H9 (cell line): Measurements from ENCODE around the gene GFM2. TPM values are rescaled to one million over a fixed set of nuclear protein-coding genes. Genes with fewer than 3 reads are reported as not detected.

ENCODE experiments used
- DNase-seq: peaks from one replicate; pipeline ENCODE4 v3.0.0-alpha.2; 2017
- H2AFZ ChIP-seq: one replicate; pipeline ENCODE4 v1.6.1; 2013; ENCODE audit warnings: mild to moderate bottlenecking, low read length, control low read depth, moderate library complexity
- H2AK5ac ChIP-seq: 2 replicates; pipeline ENCODE4 v1.6.1; 2013; ENCODE audit warnings: low read length, control low read depth, mixed read lengths; ENCODE audit not compliant: insufficient read length
- H2BK120ac ChIP-seq: one replicate; pipeline ENCODE4 v1.6.1; 2013; ENCODE audit warnings: low read depth, mild to moderate bottlenecking, low read length, control low read depth, inconsistent platforms; ENCODE audit not compliant: poor library complexity, severe bottlenecking
- H2BK12ac ChIP-seq: 2 replicates; pipeline ENCODE4 v1.6.1; 2013; ENCODE audit warnings: low read length, control low read depth, mixed read lengths, low read depth; ENCODE audit not compliant: insufficient read length
- H2BK15ac ChIP-seq: 2 replicates; pipeline ENCODE4 v1.6.1; 2013; ENCODE audit warnings: low read depth, low read length, control low read depth
- H2BK20ac ChIP-seq: one replicate; pipeline ENCODE4 v1.6.1; 2013; ENCODE audit warnings: low read depth, mild to moderate bottlenecking, low read length, control low read depth, inconsistent platforms; ENCODE audit not compliant: poor library complexity, severe bottlenecking
- H2BK5ac ChIP-seq: 2 replicates; pipeline ENCODE4 v1.6.1; 2013; ENCODE audit warnings: low read length, control low read depth, mixed read lengths; ENCODE audit not compliant: insufficient read length
- H3K14ac ChIP-seq: 2 replicates; pipeline ENCODE4 v1.6.1; 2013; ENCODE audit warnings: low read length, control low read depth; ENCODE audit not compliant: insufficient read depth
- H3K18ac ChIP-seq: 2 replicates; pipeline ENCODE4 v1.6.1; 2013; ENCODE audit warnings: low read depth, mild to moderate bottlenecking, mixed read lengths, low read length, control low read depth; ENCODE audit not compliant: insufficient read length
- H3K23ac ChIP-seq: 2 replicates; pipeline ENCODE4 v1.6.1; 2013; ENCODE audit warnings: low read length, control low read depth, mixed read lengths, low read depth; ENCODE audit not compliant: insufficient read length
- H3K23me2 ChIP-seq: 2 replicates; pipeline ENCODE4 v1.6.1; 2013; ENCODE audit warnings: low read depth, mild to moderate bottlenecking, mixed read lengths, low read length, control low read depth; ENCODE audit not compliant: insufficient read length, poor library complexity, severe bottlenecking
- H3K27ac ChIP-seq: 2 replicates; pipeline ENCODE4 v1.5.1; 2013; ENCODE audit warnings: low read length, control low read depth, mixed read lengths, low read depth; ENCODE audit not compliant: insufficient read length
- H3K27me3 ChIP-seq: 2 replicates; pipeline ENCODE4 v1.6.1; 2013; ENCODE audit warnings: low read length, control low read depth, inconsistent platforms; ENCODE audit not compliant: insufficient read depth
- H3K4ac ChIP-seq: 2 replicates; pipeline ENCODE4 v1.6.1; 2013; ENCODE audit warnings: low read depth, mild to moderate bottlenecking, control low read depth, inconsistent platforms, low read length, moderate library complexity
- H3K4me1 ChIP-seq: 2 replicates; pipeline ENCODE4 v1.6.1; 2013; ENCODE audit warnings: low read length, control low read depth, inconsistent platforms; ENCODE audit not compliant: insufficient read depth
- H3K4me2 ChIP-seq: 2 replicates; pipeline ENCODE4 v1.6.1; 2013; ENCODE audit warnings: low read length, control low read depth, mixed read lengths; ENCODE audit not compliant: insufficient read length, insufficient read depth
- H3K56ac ChIP-seq: 2 replicates; pipeline ENCODE4 v1.6.1; 2013; ENCODE audit warnings: low read depth, mild to moderate bottlenecking, mixed read lengths, low read length, control low read depth; ENCODE audit not compliant: insufficient read length
- H3K79me1 ChIP-seq: 2 replicates; pipeline ENCODE4 v1.6.1; 2013; ENCODE audit warnings: low read depth, mild to moderate bottlenecking, moderate library complexity, low read length, control low read depth, inconsistent platforms; ENCODE audit not compliant: insufficient read depth, poor library complexity, severe bottlenecking
- H3K79me2 ChIP-seq: 2 replicates; pipeline ENCODE4 v1.6.1; 2013; ENCODE audit warnings: low read length, control low read depth, inconsistent platforms; ENCODE audit not compliant: insufficient read depth
- H3K9ac ChIP-seq: 2 replicates; pipeline ENCODE4 v1.6.1; 2013; ENCODE audit warnings: low read length, control low read depth, mixed read lengths; ENCODE audit not compliant: insufficient read length; ENCODE audit errors: extremely low read depth
- H3K9me3 ChIP-seq: one replicate; pipeline ENCODE4 v1.6.1; 2013; ENCODE audit warnings: low read depth, low read length, inconsistent platforms; ENCODE audit not compliant: control insufficient read depth
- H3T11ph ChIP-seq: one replicate; pipeline ENCODE4 v1.6.1; 2013; ENCODE audit warnings: mild to moderate bottlenecking, low read length, control low read depth, inconsistent platforms
- H4K20me1 ChIP-seq: one replicate; pipeline ENCODE4 v1.6.1; 2013; ENCODE audit not compliant: control insufficient read depth, insufficient read length, insufficient read depth
- H4K5ac ChIP-seq: 2 replicates; pipeline ENCODE4 v1.6.1; 2013; ENCODE audit warnings: low read depth, mild to moderate bottlenecking, mixed read lengths, low read length, control low read depth; ENCODE audit not compliant: insufficient read length
- H4K8ac ChIP-seq: replicated peaks from 2 replicates; pipeline ENCODE4 v1.6.1; 2013; ENCODE audit warnings: low read length, control low read depth, mixed read lengths, low read depth; ENCODE audit not compliant: insufficient read length
- H4K91ac ChIP-seq: 2 replicates; pipeline ENCODE4 v1.6.1; 2013; ENCODE audit warnings: low read depth, mild to moderate bottlenecking, moderate library complexity, mixed read lengths, low read length, control low read depth; ENCODE audit not compliant: insufficient read length
- H3K27ac Mint-ChIP-seq, 3 experiments: 2 replicates in 2 of 3; 3 replicates in 1 of 3; pipeline ENCODE4 v1.8.0; 2020 to 2021; ENCODE audit warnings: mixed read lengths in 3 of 3, mild to moderate bottlenecking in 1 of 3, moderate library complexity in 1 of 3
- H3K27me3 Mint-ChIP-seq: 2 replicates; pipeline ENCODE4 v1.8.0; 2021; ENCODE audit warnings: low read depth, mild to moderate bottlenecking, moderate library complexity, mixed read lengths
- H3K36me3 Mint-ChIP-seq, 3 experiments: 2 replicates in 2 of 3; 3 replicates in 1 of 3; pipeline ENCODE4 v1.8.0; 2020 to 2021; ENCODE audit warnings: low read depth in 3 of 3, mixed read lengths in 3 of 3; ENCODE audit not compliant: insufficient read depth in 1 of 3
- H3K4me1 Mint-ChIP-seq, 2 experiments: 2 replicates each; pipeline ENCODE4 v1.8.0; 2020; ENCODE audit warnings: mixed read lengths in 2 of 2
- H3K4me3 Mint-ChIP-seq, 2 experiments: 2 replicates in 1 of 2; 3 replicates in 1 of 2; pipeline ENCODE4 v1.8.0; 2020 to 2021; ENCODE audit warnings: mild to moderate bottlenecking in 2 of 2, mixed read lengths in 2 of 2, moderate library complexity in 1 of 2
- H3K9me3 Mint-ChIP-seq, 2 experiments: 2 replicates in 1 of 2; 3 replicates in 1 of 2; pipeline ENCODE4 v1.8.0; 2020; ENCODE audit warnings: mild to moderate bottlenecking in 2 of 2, mixed read lengths in 2 of 2, moderate library complexity in 1 of 2
- CTCF ChIP-seq: fragments of 200-600 bp; sonication (generic); conservative IDR thresholded peaks from 3 replicates; pipeline ENCODE4 v1.8.0; 2021; ENCODE audit warnings: antibody characterized with exemption, mild to moderate bottlenecking
- WGBS: extraction: QIAGEN DNeasy Blood & Tissue Kit; methylation state at CpG from one replicate; pipeline ENCODE4 v1.1.7; 2013; ENCODE audit warnings: missing lambda C conversion rate, low lambda C conversion rate, mixed read lengths; ENCODE audit not compliant: insufficient read length; ENCODE audit errors: extremely low coverage; 5-methylcytosine and 5-hydroxymethylcytosine counted together
- total RNA-seq: library from RNA; stranded (reverse); gene quantifications from 2 replicates; pipeline ENCODE4 v1.2.1, GENCODE V29; 2021

GFM2 gene
- total RNA-seq, 1 experiment from 2014 or later = 30.0 TPM

DNA sequence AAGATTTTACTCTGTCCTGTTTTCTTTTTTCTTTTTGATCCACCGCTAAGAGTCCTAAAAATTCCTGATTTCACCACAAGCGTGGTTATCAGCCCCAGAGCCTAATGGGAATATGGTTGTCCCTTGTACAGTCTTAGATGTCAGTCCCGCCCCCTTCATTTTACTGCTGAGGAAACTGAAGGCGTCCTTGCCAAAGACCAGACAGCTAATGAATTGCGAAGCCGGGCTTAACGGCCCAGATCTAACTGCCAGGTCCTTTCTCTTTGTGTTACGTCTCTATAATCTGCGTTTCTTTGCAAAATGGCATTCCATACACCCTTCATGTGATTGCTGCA, 629 bp upstream of the GFM2 start:
- H2AK5ac ChIP-seq = no peak overlapping the region
- no peaks in the 10 kb centered on the region for H4K20me1 ChIP-seq
- no peak overlapping the region for H2BK15ac ChIP-seq
- Mint-ChIP-seq H3K27ac (peak overlapping the region; percentile 97 to 99 (median 99)), H3K27me3 (no peaks in the 10 kb centered on the region), H3K9me3 (no peaks in the 10 kb centered on the region), H3K4me1 (peaks cover 10 to 15% of the 10 kb centered on the region in 2 experiments), H3K36me3 (peaks cover 18 to 43% (median 35%) of the 10 kb centered on the region in 3 experiments), H3K4me3 (peak overlapping the region; percentile 99 to 100)
- H3K27ac ChIP-seq = no peak overlapping the region
- no peak overlapping the region for H3K23ac ChIP-seq
- H2BK20ac ChIP-seq = no peak overlapping the region
- H3K27me3 ChIP-seq = no peaks in the 10 kb centered on the region
- H3K4me2 ChIP-seq = peak overlapping the region; percentile 97
- no peak overlapping the region for H4K91ac ChIP-seq
- H3K79me1 ChIP-seq = peaks cover 7% of the 10 kb centered on the region
- H3K14ac ChIP-seq = no peak overlapping the region
- H2BK12ac ChIP-seq = no peak overlapping the region
- no peak overlapping the region for H2BK5ac ChIP-seq
- H4K5ac ChIP-seq = no peak overlapping the region
- DNase-seq = no peak
- no peak overlapping the region for H2AFZ ChIP-seq
- H3K9ac ChIP-seq = peak overlapping the region; percentile 60
- peaks cover 15% of the 10 kb centered on the region; the same call in 1 of the 2 replicates for H3K79me2 ChIP-seq
- H4K8ac ChIP-seq = no peak overlapping the region
- no peak overlapping the region for H3K18ac ChIP-seq
- H3K9me3 ChIP-seq = no peaks in the 10 kb centered on the region
- no peak overlapping the region for H3K56ac ChIP-seq
- H3K4me1 ChIP-seq = no peaks in the 10 kb centered on the region
- no peak for TF ChIP-seq CTCF
- WGBS = no CpG with 5 or more reads among the region's 9 CpGs
- H3K23me2 ChIP-seq = peaks cover 3% of the 10 kb centered on the region
- no peak overlapping the region for H3T11ph ChIP-seq
- H2BK120ac ChIP-seq = no peak overlapping the region
- H3K4ac ChIP-seq = no peak overlapping the region
